Stimulated activated CD8-positive, alpha-beta memory T cell treated with anti-CD3 and anti-CD28 coated beads, Interleukin-7, amount 100 ng/mL, for 24 hours (primary cell): Measurements from ENCODE around the gene TAF15.
A peak's percentile ranks its signal among the peaks of the same experiment; 100 is the strongest.

Source experiments
- DNase-seq: peaks from one replicate; pipeline ENCODE4 v3.0.0-alpha.2; 2020; ENCODE audit warnings: low read depth

The TAF15 gene

DNA sequence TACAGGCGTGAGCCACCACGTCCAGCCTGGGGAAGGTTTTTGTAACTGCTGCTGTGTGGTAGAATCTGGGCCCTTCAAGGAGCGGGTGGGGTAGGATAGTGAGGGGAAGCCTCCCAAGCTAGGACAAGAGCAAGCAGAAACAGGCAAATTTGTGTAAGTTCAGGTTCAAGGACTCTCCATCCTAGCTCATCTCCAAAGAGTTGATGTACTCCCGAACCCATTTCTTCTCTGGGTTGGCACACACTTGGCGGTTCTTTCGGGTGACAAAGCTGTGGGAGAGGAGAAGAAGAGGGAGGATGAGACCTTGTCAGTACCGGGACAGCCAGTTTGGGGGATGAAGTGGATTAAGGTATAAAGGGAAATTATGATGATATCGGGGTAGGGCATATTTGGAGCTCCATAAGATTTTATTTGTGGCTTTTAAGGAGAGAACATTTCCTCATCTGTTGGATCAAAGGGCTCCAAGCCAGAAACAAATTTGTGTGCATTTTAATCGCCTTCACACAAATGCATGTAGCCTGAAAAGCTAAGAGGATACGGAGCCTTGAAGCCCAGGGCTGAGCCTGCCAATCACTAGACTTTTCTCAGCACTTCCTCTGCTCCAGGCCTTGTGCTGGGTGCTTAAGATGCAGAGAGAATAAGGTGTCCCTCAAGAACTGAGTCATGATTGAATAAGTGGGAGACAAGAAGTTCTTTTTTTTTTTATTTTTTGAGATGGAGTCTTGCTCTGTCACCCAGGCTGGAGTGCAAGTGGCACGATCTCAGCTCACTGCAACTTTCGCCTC, 63.1 kb downstream of the TAF15 start:
- no peak for DNase-seq

DNA sequence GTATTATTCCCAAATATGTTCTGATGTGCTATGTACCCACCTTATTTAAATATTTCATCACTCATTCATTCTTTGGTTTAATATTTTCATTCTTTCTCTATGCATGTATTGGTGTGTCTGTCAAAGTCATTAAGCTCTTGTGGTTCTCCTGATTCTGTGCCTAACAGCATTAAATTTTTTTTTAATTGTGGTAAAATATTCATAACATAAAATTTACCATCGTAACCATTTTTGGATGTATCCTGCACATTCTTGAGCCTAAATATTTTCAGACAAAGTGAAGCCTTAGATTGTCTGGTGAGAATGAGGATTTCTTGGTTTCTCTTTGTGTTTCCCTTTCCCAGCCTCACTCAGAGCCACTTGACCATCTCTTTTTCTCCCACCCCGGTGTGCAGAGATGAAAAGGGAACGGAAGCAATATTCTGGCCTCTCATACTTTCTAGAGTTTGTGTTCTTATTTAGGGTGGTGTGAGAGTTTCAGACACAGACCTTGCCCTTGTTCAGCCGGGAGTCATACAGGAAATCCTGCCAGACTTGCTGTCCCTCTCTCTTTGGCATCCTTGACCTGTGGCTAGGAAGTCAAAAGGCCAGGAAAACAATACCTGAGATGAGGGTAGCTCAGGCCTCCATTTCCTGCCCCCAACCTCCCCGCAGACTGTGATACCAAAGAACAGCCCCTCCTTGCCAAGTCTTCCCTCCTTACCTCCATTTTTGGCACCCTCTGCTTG, 66.0 kb downstream of the TAF15 start:
- no peak for DNase-seq

DNA sequence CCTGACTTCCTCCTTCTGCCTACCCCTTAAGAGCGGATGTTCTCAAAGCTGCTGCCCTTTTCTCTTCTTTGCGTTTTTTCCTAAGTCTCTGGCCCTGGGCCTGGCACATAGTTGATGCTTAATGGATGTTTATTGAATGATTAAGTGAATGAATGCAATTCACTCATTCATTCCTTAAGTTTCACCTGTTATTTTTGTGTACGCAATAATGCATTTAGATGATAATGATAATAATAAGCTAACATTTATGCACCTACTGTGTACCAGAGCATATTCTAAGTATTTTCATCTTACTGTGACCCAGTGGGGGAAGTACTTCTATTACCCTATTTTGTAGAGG, 66.5 kb downstream of the TAF15 start:
- DNase-seq: no peak

DNA sequence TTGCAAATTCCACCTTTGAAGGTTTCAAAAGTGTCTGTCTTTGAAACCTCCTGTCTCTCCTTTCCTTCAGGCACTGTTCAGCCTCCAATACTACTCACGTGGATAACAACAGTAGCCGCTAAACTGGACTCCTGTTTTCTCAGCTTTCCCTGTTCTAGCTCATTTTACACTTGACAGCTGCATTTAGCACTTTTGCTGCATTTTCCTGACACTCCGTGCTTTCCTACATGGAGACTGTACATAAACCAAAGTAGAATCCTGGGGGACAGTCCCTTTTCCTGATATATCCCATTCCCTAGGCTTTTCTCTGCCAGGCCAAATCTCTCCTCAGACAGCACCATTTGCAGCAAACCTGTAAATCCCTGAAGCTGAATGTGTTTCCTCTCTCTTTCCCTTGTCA, 67.2 kb downstream of the TAF15 start:
- DNase-seq: no peak

DNA sequence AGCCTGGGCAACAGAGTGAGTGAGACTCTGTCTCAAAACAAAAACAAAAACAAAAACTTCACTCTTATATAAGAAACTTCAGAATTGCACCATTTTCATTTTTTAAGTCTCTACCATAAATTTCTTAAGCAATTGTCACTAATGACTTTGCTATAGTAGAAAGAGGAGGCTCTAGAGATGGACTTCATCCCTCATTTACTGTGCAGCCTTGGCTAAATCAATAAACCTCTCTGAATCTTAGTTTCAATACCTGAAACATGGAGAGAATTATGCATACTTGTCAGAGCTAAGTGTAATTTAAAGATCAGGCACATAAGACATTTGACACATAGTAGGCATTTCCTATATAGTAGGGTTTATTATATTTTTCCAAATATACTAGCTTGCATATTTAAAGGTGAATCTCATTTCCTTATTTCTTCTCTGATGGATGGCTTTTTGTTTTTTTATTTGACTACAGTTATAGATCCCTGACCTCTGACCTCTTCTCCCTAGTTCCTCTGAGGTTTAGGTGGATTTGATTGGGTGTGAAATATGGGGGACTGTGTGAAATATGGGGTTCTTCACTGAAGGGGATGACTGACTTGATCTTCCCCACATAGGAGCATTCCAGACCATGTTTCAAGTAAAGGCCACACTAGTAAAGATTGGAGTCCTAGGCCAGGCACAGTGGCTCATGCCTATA, 68.2 kb downstream of the TAF15 start:
- no peak for DNase-seq

DNA sequence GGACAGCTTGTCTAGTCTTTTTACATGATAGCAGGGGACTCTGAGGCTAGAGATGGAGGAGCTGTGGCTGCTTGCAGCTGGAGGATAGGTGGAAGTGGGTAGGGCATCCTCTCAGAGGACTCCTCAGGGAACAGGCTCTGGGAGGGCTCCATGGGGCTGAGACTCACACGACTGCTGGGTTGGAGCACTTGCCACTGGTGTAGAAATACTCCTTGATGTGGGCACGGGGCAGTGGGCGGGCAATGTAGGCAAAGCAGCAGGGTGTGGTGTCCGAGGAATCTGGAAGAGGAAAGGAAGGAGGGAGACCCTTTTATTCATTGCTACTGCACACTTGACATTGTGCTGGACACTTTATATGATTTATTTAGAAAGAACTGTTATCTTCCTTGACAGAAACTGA, 69.1 kb downstream of the TAF15 start:
- no peak for DNase-seq

DNA sequence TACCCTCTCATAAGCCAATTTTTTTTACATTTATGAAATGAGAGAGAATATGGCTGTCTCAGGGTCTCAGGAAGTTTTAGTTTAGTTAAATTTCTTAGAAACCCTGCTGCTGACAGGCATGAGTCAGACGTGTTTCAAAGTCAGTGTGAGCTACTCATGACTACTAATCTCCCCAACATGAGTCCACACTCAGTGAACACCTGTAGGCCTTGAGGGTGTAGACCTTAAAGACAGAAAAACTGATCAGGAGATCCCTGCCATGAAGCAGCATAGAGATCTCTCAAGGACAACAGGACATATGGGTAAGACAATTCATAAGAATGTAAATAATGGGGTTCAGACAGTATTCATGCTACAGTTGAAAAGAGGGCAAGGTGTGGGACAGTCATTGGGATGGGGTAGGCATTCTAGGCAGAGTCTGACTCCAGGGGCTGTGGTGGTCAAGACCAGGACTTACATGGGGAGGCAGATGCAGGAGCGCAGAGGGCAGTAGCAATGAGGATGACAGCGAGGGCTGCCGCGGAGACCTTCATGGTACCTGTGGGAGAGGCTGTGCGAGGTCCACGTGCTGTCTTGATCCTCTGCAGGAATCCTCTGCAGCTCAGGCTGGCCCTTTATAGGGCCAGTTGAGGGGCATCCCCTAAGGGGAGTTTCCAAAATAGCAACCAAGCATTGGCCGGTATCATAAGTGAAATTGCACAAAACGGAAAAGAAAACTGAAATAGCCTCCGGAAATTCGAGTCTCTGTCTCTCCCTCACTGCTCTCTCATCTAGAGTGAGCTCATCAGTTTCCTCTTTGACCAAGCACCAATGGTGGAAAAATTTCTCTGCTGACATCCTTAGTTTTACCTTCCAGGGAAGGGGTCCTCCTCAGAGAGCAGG, 70.7 kb downstream of the TAF15 start, which contains the start of gene CCL5:
Gene CCL5, minus strand, starts transcription at position 588 of the 882 bp plus-strand sequence.
- no peak for DNase-seq

DNA sequence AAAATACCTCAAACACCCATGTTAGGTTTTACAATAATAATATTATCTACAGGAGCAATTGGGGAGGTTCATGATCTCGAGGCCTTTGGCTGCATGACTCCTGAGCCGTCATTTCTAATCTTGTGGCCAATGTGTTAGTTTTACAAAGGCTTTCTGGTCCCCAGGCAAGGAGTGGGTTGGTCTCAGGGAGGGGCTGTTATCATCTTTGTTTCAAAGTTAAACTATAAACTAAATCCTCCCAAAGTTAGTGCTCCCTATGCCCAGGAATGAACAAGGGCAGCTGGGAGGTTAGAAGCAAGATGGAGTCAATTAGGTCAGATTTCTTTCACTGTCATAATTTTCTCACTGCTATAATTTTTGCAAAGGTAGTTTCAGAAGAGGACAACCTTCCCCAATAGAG, 80.0 kb downstream of the TAF15 start:
- DNase-seq: no peak

DNA sequence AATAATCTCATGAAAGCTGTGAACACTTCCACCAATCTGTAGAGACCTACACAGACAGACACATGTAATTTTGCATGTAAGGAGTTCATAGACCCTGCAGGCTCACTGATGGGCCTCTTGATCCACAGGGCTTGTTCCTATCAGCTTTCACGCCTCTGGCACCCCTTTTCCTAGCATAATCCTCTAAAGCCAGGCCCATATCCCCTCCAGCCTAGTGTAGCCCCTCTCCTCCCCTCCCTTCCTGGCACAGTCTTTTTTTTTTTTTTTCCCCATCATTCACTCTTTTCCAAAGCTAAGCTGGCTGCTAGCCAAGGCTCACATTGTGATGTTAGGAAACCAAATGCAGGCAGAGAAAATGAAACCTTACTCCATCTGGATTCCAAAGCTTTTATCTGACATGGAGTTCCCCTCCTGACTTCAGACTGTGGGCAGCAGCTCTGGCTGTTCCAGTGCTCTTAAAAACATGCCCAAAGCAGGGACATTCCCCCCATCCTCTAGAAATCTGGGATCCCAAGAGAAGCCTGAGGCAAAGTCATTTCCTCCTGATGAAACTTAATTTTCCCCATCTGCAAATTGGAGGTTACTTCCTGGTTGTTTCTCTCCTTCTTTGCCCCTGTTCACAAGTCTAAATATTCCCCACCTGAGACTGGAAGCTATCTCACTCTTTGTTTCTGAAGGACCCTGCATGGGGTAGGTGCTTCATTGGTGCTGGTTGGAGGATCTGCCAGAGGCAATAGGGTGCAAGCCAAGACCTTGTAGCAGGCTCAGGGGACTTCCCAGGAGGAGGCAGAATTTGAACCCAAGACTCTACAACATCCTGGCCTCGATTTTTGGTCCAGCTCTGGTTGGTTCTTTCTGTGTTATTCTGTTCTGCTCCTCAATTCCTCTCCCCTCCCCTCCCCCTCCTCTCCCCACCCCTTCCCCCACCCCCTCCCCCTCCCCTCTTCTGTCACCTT, 80.8 kb downstream of the TAF15 start:
- DNase-seq: no peak

DNA sequence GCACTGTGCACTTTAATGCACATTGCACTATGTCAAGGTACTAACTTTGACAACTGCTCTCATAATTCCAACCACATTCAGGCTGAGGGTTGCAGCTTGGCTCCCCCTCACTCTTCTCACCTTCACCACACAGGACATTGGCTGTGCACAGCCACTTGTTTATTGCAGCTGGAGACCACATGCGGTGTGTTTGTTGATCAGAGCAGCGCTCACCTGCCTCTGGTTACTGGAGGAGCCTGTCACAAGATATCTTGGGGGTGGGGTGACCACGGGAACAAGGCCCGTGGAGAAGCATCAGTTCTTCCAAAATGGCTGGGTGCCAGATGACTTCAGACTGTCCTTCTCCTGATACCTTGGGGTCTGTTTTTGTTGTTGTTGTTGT, 81.5 kb downstream of the TAF15 start:
- no peak for DNase-seq

DNA sequence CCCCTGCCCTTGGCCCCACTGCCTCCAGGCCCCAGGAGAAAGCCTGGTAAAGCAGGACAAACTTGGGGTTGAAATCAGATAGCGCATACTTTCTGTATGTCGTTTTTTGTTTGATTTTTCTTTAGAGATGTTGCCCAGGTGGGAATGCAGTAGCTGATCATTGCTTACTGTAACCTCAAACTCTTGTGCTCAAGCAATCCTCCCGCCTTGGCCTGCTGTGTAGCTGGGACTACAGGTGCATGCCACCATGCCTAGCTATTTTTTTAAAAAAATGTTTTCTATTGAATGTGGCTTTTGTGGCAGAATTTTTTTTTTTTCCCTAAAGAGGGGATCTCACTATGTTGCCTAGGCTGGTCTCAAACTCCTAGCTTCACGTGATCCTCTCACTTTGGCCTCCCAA, 82.0 kb downstream of the TAF15 start:
- DNase-seq: no peak

DNA sequence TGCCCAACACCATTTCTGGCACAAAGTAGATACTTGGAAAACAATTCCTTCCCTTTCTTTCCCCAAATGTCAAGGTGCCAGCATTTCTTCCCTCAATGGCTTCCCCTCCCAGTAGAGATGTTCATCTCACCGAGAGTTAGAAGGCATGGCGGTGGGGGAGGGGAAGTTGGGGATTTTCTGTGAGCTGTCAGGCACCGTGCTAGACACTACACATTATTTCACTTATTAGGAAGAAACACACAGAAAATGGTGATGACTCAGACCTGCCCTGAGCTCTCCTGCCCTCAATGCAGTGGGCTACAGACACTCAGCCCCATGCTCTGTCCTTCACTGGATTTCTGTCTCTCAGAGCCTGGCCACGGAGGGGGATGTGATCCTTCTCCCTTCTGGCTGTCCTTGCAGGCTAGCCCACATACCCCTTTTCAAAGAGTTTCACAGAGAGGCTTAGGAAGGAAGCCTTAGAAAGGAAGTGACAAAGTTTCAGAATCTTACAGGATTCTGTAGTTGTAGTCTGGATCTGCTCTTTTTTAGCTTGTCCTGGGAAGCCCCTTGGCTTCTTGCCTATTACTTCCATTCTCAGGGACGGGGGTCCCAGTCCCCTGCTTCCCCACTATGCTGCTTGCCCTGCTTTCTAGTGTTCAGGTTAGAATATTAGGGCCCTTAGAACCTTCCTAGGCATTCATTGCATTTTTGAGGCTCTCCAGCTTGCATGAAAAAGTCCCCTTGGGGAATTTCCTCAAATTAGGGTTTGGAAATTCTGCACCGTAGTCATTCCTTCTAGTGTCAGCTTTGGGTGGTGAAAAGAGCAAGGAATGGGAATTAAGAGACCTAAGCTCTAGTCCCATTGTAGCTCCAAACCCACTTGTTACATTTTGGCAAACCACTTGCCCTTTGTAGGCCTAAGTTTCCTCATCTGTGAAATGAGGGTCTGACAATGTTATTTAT, 83.1 kb downstream of the TAF15 start:
- peak; percentile 41 for DNase-seq

DNA sequence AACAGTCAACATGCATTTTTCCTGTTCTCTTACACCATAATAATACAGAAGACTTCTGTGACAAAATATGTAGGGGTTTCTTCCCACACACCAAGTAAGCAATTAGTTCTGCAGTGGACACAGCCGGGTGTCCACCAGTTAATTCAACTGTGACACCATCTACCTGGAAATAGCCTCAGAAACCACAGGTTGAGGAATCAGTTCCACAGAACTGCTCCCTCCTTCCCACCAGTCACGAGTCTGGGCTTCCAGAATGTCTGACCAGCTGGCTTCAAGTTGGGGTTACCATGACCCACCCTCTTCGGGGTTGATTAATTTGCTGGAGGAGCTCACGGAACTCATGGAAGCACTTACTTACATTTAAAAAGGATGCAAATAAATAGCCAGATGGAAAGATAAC, 84.5 kb downstream of the TAF15 start:
- DNase-seq: no peak

DNA sequence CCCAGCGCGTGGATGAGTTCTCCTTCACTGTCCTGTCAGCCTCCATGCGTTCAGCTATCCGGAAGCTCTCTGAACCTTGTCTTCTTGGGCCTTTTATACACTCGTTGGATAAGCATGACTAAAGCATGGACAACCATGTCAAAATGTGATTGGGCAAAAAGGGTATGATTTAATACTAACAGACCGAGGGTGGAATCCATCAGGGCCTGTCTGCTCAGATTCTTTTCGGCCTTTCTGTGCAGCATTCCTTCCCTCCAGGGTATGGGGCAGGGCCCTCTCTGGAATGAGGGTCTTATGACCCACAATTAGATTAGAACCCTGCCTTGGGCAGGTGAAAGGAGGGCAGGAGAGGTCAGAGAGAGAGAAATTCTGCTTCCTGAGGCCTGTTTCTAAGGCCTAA, 84.9 kb downstream of the TAF15 start:
- DNase-seq: no peak

DNA sequence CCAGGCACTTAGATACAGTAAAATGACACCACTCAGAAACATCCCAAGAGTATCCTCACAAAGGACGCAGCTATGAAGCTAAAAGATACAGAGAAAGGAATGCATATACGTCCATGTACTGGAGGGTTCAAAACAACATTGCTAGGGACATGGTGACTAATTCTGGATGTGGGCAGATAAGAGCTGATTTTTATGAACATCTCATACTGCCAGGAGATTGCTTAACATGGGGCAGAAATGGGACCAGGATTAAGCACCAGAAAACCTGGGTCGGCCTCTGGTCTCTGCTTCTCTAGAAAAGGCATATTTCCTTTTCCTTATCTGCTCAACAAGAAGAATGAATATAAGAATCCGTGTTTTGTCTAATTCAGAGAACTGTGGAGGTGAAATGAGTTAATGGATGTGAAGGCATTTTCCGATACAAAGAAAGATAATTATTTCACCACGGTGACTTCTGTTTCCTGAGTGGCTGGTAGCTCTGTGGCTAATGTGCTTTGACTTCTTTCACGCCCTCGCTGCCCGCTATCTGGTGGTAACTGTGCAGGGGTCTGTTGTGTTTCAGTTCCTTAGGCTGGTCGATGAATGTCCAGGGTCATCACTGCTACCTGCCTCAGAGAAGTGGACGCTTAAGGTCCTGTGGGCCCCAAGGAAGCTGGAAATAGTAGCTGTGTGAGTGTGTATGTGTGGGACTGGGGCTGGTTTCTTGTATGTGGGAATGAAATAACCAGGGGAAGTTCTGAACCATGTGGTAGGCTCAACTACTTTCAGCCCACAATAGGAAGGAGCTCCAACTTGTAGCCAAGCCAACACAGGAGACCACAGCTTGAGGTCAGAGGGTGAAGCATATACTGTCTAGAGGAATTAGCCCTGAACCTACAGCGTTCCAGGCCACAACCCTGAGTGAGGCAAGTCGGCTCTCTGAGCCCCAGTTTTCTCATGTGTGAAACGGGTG, 86.6 kb downstream of the TAF15 start:
- DNase-seq: no peak
